ENCODE data around the gene HTRA3. TPM values are rescaled to one million over a fixed set of nuclear protein-coding genes. Genes with fewer than 3 reads are reported as not detected.

HTRA3 gene
- total RNA-seq, 4 donors from 2014 or later = 3.3 to 22.5 (median 10.3) TPM

DNA sequence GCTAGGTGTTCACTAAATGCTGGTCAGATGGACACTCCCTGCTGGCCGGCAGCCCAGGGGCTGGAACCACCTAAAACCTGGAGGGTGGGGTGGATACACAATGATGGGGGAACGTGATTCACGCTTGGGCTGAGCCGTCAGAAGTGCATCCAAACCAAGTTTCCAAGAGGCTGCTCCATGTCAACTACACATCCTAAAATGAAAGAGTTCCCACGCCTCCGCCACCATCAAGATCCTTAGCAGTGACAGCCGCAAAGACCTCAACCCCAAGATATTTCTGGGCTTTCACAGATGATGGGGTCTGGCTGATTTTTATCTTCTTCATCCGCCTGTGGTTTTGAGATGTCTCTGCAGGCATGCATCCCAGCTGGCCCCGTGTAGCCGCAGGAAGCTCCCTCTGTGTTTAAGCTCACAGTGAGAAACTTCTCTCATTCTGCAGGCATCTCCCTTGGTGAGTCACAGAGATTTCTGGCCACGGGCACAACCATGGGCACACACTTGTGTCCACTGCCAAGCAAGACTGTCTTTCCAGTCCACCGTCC, 84.4 kb downstream of the HTRA3 start:
- DNase-seq (ENCODE audit: low spot score in 2 of 2) = no peak
- Histone ChIP-seq H3K36me3 (no peaks in the 10 kb centered on the region), H3K27ac (no peak overlapping the region), H3K27me3 (no peaks in the 10 kb centered on the region), H3K4me3 (no peak overlapping the region), H3K4me1 (peaks cover 13% of the 10 kb centered on the region), H3K9me3 (no peaks in the 10 kb centered on the region)
- WGBS = 72% methylated on average over 12 of the region's 12 CpGs
- TF ChIP-seq, protein P1, sequence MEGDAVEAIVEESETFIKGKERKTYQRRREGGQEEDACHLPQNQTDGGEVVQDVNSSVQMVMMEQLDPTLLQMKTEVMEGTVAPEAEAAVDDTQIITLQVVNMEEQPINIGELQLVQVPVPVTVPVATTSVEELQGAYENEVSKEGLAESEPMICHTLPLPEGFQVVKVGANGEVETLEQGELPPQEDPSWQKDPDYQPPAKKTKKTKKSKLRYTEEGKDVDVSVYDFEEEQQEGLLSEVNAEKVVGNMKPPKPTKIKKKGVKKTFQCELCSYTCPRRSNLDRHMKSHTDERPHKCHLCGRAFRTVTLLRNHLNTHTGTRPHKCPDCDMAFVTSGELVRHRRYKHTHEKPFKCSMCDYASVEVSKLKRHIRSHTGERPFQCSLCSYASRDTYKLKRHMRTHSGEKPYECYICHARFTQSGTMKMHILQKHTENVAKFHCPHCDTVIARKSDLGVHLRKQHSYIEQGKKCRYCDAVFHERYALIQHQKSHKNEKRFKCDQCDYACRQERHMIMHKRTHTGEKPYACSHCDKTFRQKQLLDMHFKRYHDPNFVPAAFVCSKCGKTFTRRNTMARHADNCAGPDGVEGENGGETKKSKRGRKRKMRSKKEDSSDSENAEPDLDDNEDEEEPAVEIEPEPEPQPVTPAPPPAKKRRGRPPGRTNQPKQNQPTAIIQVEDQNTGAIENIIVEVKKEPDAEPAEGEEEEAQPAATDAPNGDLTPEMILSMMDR (IDR thresholded peaks at IDR 0.05) = no peak

DNA sequence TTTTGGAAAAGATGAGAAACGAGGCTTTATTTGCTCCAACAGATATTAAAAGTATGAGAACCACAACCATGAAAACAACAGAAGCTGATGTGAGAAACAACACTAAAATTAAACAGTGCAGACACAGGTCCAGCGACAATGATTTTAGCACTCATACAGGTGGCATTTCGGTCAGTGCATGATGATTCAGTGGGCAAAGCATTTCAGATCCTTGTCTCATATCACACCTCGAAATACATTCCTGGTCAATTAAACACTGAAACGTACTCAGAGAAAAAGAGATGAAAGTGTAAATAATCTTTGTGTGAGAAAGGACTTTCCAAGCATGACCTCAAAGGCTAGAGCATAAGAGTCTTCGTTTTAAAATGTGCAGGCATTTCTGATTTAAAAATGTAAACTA, 85.8 kb downstream of the HTRA3 start:
- H3K9me3 ChIP-seq = no peaks in the 10 kb centered on the region
- no peak overlapping the region for H3K27ac ChIP-seq
- WGBS = 79% methylated on average over 6 of the region's 6 CpGs
- no peaks in the 10 kb centered on the region for H3K27me3 ChIP-seq
- no peak overlapping the region for H3K4me3 ChIP-seq
- DNase-seq (ENCODE audit: low spot score in 2 of 2) = no peak
- TF ChIP-seq EP300 (IDR thresholded peaks at IDR 0.05) (no peak), POLR2A (IDR thresholded peaks at IDR 0.05) (no peak), POLR2AphosphoS5 (IDR thresholded peaks at IDR 0.05) (no peak)
- TF ChIP-seq, protein P1 (IDR thresholded peaks at IDR 0.05) = no peak
- no peaks in the 10 kb centered on the region for H3K36me3 ChIP-seq
- peaks cover 13% of the 10 kb centered on the region for H3K4me1 ChIP-seq

DNA sequence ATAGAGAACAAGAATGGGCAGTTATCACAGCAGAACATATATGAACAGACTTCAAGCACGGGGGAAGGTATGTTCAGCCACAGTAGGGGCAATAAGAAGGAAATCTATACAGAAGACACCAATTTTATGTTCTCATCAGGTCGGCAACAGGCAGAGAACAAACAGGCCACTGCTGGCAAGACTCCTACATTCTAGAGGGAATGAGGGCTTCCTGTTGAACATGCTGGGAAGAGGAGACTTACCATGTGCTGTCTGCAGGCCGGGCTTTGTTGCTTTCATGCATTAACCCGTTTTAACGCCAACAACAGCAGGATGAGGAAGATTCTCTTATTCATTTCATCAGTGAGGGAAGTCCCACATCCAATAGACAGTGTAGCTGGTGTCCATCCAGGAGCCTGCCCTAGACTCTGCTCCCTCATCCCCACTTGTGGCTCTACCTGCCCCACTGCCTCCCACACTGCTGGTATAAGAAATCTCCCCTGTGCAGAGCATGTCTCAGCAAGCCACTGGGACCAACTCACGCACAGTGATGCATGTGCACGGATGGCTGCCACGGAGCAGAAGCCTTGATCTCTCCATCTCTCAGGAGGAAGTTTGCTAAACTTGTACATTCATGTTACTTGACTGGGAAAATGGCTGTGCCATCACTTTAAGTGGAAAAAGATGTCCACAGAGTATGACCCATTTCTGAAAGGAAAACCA, 86.5 kb downstream of the HTRA3 start:
- Histone ChIP-seq H3K4me1 (peaks cover 13% of the 10 kb centered on the region), H3K27me3 (no peaks in the 10 kb centered on the region), H3K9me3 (no peaks in the 10 kb centered on the region), H3K36me3 (no peaks in the 10 kb centered on the region), H3K27ac (no peak overlapping the region), H3K4me3 (no peak overlapping the region)
- WGBS = 45% methylated on average over 8 of the region's 8 CpGs
- TF ChIP-seq EP300 (IDR thresholded peaks at IDR 0.05) (no peak), POLR2AphosphoS5 (IDR thresholded peaks at IDR 0.05) (no peak), POLR2A (IDR thresholded peaks at IDR 0.05) (no peak)
- TF ChIP-seq, protein P1 (IDR thresholded peaks at IDR 0.05) = no peak
- peak in 1 of 2 donors; percentile 47 for DNase-seq (ENCODE audit: low spot score in 2 of 2)

Other genes starting within 250 kb of the HTRA3 start
- gene ABLIM2, start 110.9 kb upstream of the HTRA3 start, total RNA-seq = 10 to 100 TPM; 11.2 to 16.9 (median 13.3) TPM
- 10 to 100 TPM in 2 of 4 donors, 1 to 10 TPM in 2; 6.3 to 15.1 (median 9.9) TPM for gene SH3TC1, start 70.5 kb upstream of the HTRA3 start, total RNA-seq
- 10 to 100 TPM; 33.9 to 73.5 (median 54.3) TPM for gene ACOX3, start 171.0 kb downstream of the HTRA3 start, total RNA-seq
- gene TRMT44, start 171.0 kb downstream of the HTRA3 start, total RNA-seq = 10 to 100 TPM; 30.8 to 60.0 (median 46.1) TPM

Measured in suprapubic skin (tissue), 4 donors.